ENCODE data around the gene TAPBPL.
"Not testable (repeated sequence)": the region's sequence is repeated elsewhere in the genome, so short reads cannot be mapped to it uniquely, and the experiment has no call there.

DNA sequence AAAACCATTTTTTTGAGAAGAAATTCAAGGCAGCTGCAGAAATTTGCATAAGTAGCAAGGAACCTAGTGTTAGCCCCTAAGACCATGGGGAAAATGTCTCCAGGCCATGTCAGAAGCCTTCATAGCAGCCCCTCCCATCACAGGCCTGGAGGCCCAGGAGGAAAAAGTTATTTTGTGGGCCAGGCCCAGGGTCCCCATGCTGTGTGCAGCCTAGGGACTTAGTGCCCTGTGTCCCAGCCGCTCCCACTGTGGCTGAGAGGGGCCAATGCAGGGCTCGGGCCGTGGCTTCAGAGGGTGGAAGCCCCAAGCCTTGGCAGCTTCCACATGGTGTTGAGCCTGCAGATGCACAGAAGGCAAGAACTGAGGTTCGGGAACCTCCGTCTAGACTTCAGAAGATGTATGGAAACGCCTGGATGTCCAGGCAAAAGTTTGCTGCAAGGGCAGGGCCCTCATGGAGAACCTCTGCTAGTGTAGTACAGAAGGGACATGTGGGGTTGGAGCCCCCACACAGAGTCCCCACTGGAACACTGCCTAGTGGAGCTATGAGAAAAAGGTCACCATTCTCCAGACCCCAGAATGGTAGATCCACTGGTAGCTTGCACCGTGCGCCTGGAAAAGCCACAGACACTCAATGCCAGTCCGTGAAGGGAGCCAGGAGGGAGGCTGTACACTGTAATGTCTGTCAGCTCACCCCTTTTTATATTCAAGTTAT, 15.9 kb downstream of the TAPBPL start:
- TF ChIP-seq, protein P1, sequence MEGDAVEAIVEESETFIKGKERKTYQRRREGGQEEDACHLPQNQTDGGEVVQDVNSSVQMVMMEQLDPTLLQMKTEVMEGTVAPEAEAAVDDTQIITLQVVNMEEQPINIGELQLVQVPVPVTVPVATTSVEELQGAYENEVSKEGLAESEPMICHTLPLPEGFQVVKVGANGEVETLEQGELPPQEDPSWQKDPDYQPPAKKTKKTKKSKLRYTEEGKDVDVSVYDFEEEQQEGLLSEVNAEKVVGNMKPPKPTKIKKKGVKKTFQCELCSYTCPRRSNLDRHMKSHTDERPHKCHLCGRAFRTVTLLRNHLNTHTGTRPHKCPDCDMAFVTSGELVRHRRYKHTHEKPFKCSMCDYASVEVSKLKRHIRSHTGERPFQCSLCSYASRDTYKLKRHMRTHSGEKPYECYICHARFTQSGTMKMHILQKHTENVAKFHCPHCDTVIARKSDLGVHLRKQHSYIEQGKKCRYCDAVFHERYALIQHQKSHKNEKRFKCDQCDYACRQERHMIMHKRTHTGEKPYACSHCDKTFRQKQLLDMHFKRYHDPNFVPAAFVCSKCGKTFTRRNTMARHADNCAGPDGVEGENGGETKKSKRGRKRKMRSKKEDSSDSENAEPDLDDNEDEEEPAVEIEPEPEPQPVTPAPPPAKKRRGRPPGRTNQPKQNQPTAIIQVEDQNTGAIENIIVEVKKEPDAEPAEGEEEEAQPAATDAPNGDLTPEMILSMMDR (optimal IDR thresholded peaks at IDR 0.05 in 1 of 3, IDR thresholded peaks at IDR 0.05 in 1 of 3, conservative IDR thresholded peaks at IDR 0.05 in 1 of 3; ENCODE audit: extremely low read depth in 1 of 3, insufficient read depth in 2 of 3, low read length in 3 of 3), result not testable (repeated sequence)
- TF ChIP-seq EZH2 (IDR thresholded peaks at IDR 0.05; ENCODE audit: low read length), result not testable (repeated sequence)
